Fibroblast of lung (primary cell): Measurements from ENCODE around the gene HIVEP3.

Experiments
- CTCF ChIP-seq, 2 donors: IDR thresholded peaks in 1 of 2; conservative IDR thresholded peaks in 1 of 2; 1 replicate in 1 of 2; 2 replicates in 1 of 2; pipeline ENCODE4 v1.5.1; 2011 to 2012; ENCODE audit warnings: low read length in 2 of 2, control low read depth in 1 of 2, inconsistent platforms in 1 of 2, low read depth in 1 of 2, mild to moderate bottlenecking in 1 of 2
- EZH2 ChIP-seq: IDR thresholded peaks from 2 replicates; pipeline ENCODE4 v1.5.1; 2012; ENCODE audit warnings: low read length, control low read depth, mild to moderate bottlenecking; ENCODE audit errors: missing control alignments

- TF ChIP-seq CTCF (conservative IDR thresholded peaks at IDR 0.05 in 1 of 2, IDR thresholded peaks at IDR 0.05 in 1 of 2; ENCODE audit: low read depth in 1 of 2, low read length in 2 of 2) = no peak
- no peak for TF ChIP-seq EZH2
Measured at GRCh38 chr1:41866285-41866684, 52.4 kb downstream of the HIVEP3 start.
